Esophagus (tissue), 2 donors: ENCODE results near the gene ATAD2B. TPM values are rescaled to one million over a fixed set of nuclear protein-coding genes. Genes with fewer than 3 reads are reported as not detected.
"Not testable (repeated sequence)": the region's sequence is repeated elsewhere in the genome, so short reads cannot be mapped to it uniquely, and the experiment has no call there.

Experiments
- H3K27ac ChIP-seq, 2 donors: one replicate each; pipeline ENCODE4 v1.5.1; 2013; ENCODE audit warnings: low read depth in 2 of 2, mild to moderate bottlenecking in 2 of 2, inconsistent platforms in 1 of 2, low read length in 1 of 2, moderate library complexity in 1 of 2
- H3K27me3 ChIP-seq, 2 donors: one replicate each; pipeline ENCODE4 v1.6.1; 2013; ENCODE audit warnings: low read length in 2 of 2, control low read depth in 1 of 2, mild to moderate bottlenecking in 1 of 2; ENCODE audit not compliant: insufficient read depth in 2 of 2, control insufficient read depth in 1 of 2
- H3K36me3 ChIP-seq, 2 donors: one replicate each; pipeline ENCODE4 v1.6.1; 2013; ENCODE audit warnings: low read length in 1 of 2; ENCODE audit not compliant: control insufficient read depth in 2 of 2, insufficient read depth in 2 of 2
- H3K4me1 ChIP-seq, 2 donors: one replicate each; pipeline ENCODE4 v1.6.1; 2013; ENCODE audit warnings: low read length in 1 of 2; ENCODE audit not compliant: control insufficient read depth in 2 of 2, insufficient read depth in 2 of 2
- H3K4me3 ChIP-seq, 2 donors: one replicate each; pipeline ENCODE4 v1.5.1; 2013; ENCODE audit warnings: low read length in 2 of 2, mild to moderate bottlenecking in 2 of 2, low read depth in 1 of 2, moderate library complexity in 1 of 2
- H3K9me3 ChIP-seq, 2 donors: one replicate each; pipeline ENCODE4 v1.6.1; 2013; ENCODE audit warnings: mild to moderate bottlenecking in 2 of 2, low read depth in 1 of 2, low read length in 1 of 2, moderate library complexity in 1 of 2; ENCODE audit not compliant: control insufficient read depth in 2 of 2, insufficient read depth in 1 of 2
- WGBS, 2 donors: extraction: QIAGEN DNeasy Blood & Tissue Kit; methylation state at CpG; one replicate each; pipeline ENCODE4 v1.1.7; 2013; 5-methylcytosine and 5-hydroxymethylcytosine counted together
- polyA plus RNA-seq, 2 donors: library from polyadenylated mRNA; stranded (reverse); fragments of 200-250 nt; gene quantifications; one replicate each; pipeline ENCODE4 v1.2.3, GENCODE V29; 2013
- donor health status: healthy with polysubstance abuse.
- donor health status: Bipolar disorder and iron deficiency.

The ATAD2B gene
- polyA plus RNA-seq, 2 donors: 4.0 to 5.8 TPM

DNA sequence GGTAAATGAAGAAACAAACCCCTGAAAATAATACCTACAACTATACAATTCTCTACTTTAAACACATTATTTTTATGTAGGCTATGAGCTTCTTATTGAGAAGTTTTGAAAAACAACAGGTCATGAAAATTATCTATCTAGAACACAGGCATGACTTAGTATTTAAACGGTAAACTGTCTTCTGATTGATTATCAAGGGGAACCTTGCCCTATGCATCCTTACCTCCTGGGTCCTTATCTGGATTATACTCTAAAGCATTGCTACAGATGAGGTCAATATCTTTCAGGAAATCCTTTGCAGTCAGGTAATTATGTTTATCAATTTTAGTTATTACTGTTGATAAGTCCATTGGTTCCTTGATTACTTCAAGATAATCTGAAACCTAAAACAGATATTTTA, 144.3 kb downstream of the ATAD2B start:
- H3K36me3 ChIP-seq: peaks cover 4% of the 10 kb centered on the region in 2 donors
- H3K27me3 ChIP-seq: no peaks in the 10 kb centered on the region
- no peak overlapping the region for H3K27ac ChIP-seq
- H3K9me3 ChIP-seq: no peaks in the 10 kb centered on the region
- 65 to 90% methylated on average over 1 of the region's 1 CpG for WGBS, 2 donors
- H3K4me3 ChIP-seq: no peak overlapping the region
- no peaks in the 10 kb centered on the region for H3K4me1 ChIP-seq

DNA sequence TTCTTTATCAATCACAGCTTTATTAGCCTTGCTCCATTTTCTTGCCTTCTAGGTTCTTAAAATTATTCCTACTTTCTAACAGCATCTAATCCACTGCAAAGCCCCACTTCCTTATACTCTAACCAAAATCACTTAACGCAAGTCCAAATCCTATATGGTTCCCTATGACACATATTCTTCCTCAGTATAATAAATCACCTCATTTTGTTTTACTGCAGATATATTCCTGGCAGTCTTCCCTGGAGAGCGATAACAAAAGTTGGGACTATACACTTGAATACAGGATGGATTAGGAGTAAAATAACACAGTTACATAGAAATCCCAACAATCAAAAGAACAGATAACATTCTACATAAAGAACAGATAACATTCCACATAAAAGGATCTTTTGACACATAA, 144.8 kb downstream of the ATAD2B start:
- no peaks in the 10 kb centered on the region for H3K9me3 ChIP-seq
- no peaks in the 10 kb centered on the region for H3K27me3 ChIP-seq
- no peaks in the 10 kb centered on the region for H3K4me1 ChIP-seq
- no peak overlapping the region for H3K4me3 ChIP-seq
- H3K27ac ChIP-seq: no peak overlapping the region
- peaks cover 4% of the 10 kb centered on the region in 2 donors for H3K36me3 ChIP-seq
- 67 to 82% methylated on average over 2 of the region's 2 CpGs for WGBS, 2 donors

DNA sequence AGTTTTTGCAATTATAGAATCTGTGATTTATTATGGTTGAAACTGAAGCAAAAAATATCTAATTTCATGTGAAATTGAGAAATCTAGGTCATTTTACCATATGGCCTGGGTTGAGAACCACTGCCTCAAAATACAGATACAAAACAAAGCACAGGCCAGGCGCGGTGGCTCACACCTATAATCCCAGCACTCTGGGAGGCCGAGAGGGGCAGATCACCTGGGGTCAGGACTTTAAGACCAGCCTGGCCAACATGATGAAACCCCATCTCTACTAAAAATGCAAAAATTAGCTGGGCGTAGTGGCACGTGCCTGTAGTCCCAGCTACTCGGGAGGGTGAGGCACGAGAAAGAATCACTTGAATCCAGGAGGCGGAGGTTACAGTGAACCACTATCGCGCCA, 146.5 kb downstream of the ATAD2B start:
- H3K9me3 ChIP-seq, H3K36me3 ChIP-seq, H3K4me3 ChIP-seq, H3K27ac ChIP-seq, H3K4me1 ChIP-seq, H3K27me3 ChIP-seq: not testable (repeated sequence)
- WGBS, 2 donors: 94 to 98% methylated on average over 10 of the region's 10 CpGs

DNA sequence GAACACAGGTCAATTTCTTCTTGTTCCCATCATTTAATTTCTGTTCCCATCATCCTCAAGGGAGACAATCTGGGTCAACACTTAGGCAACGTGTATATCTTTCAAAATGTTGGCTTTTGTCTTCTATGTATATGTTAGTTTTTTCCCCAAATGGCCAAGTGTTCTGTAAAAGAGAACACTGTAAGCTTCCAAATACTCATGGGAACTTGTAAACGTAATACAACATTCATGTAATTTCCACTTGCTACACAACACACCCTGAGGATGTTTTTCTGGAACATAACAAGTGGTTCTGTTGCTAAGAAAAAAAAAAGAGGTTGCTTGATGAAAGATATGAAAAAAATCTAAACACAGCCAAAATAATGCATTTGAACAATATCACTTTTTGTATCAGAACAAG, 149.1 kb downstream of the ATAD2B start:
- WGBS, 2 donors: 66 to 77% methylated on average over 2 of the region's 2 CpGs
- H3K9me3 ChIP-seq: no peaks in the 10 kb centered on the region
- no peak overlapping the region for H3K27ac ChIP-seq
- peaks cover 0 to 4% of the 10 kb centered on the region in 2 donors for H3K36me3 ChIP-seq
- no peaks in the 10 kb centered on the region for H3K27me3 ChIP-seq
- no peaks in the 10 kb centered on the region for H3K4me1 ChIP-seq
- H3K4me3 ChIP-seq: no peak overlapping the region

DNA sequence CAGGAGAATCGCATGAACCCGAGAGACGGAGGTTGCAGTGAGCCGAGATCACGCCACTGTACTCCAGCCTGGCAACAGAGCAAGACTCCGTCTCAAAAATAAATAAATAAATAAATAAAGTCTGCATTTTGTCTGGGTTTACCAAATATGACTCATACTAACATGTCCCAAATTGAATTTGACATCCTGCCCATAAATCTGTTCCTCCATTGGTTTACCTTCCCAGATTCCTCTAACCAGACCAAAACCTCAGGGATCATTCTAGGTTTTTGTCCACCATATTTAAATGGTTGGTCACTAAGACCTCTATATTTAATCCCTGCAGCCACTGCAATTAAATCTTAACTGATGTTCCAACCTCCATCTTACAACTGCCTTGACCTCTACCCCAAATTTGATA, 150.9 kb downstream of the ATAD2B start:
- Histone ChIP-seq H3K4me3 (no peak overlapping the region), H3K9me3 (no peaks in the 10 kb centered on the region), H3K4me1 (no peaks in the 10 kb centered on the region), H3K27ac (no peak overlapping the region), H3K36me3 (peaks cover 0 to 4% of the 10 kb centered on the region in 2 donors), H3K27me3 (no peaks in the 10 kb centered on the region)
- 85 to 93% methylated on average over 6 of the region's 6 CpGs for WGBS, 2 donors

DNA sequence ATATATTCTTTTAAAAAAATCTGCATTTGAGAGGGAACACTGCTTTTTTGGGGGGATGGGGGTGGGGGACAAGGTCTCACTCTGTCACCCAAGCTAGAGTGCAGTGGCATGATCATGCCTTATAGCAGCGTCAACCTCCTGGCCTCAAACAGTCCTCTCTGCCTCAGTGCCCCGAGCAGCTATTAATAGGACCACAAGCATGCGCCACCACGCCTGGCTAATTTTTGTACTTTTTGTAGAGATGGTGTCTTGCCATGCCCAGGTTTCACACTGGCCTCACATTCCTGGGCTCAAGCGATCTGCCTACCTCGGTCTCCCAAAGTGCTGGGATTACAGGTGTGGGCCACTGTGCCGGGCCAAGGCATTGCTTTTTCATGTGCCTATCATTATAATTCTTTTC, 154.2 kb downstream of the ATAD2B start:
- no peak overlapping the region for H3K4me3 ChIP-seq
- no peaks in the 10 kb centered on the region for H3K9me3 ChIP-seq
- H3K36me3 ChIP-seq: peaks cover 0 to 2% of the 10 kb centered on the region in 2 donors
- H3K27me3 ChIP-seq: no peaks in the 10 kb centered on the region
- no peak overlapping the region for H3K27ac ChIP-seq
- 97 to 98% methylated on average over 7 of the region's 7 CpGs for WGBS, 2 donors
- no peaks in the 10 kb centered on the region for H3K4me1 ChIP-seq

DNA sequence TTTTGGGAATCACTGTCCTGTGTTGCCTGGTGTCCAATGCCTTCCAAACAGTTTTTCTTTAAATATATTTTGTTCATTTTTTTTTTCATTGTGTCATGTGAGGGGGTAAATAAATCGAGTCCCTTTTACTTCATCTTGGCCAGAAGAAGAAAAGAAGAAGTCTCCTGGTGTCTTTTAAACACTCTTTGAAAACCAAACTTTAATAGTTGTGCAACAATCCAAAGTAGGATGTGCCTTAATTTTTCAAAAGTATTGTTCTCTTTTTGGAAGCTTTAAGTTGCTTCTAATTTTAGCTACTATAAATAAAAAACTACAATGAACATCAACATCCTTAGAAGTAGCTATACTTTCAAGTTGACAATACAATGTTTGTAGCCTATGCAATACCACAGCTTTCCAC, 154.9 kb downstream of the ATAD2B start:
- Histone ChIP-seq H3K36me3 (peaks cover 0 to 2% of the 10 kb centered on the region in 2 donors), H3K27me3 (no peaks in the 10 kb centered on the region), H3K4me3 (no peak overlapping the region), H3K27ac (no peak overlapping the region), H3K9me3 (no peaks in the 10 kb centered on the region), H3K4me1 (no peaks in the 10 kb centered on the region)
- 89 to 97% methylated on average over 1 of the region's 1 CpG for WGBS, 2 donors

DNA sequence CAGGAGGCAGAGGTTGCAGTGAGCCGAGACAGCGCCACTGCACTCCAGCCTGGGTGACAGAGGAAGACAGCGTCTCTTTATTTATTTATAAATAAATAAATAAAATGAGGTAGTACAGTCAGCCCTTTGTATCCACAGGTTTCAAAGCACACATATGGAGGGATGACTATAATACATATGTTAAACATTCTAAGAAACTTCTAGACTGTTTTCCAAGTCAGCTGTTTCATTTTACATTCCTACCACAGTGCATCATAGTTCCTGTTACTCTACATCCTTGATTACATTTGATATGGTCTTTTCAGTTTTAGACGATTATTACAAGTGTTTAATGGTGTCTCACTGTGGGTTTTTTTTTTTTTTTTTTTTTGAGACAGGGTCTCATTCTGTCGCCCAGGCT, 157.6 kb downstream of the ATAD2B start:
- Histone ChIP-seq H3K36me3 (peaks cover 0 to 2% of the 10 kb centered on the region in 2 donors), H3K4me1 (no peaks in the 10 kb centered on the region), H3K9me3 (no peaks in the 10 kb centered on the region), H3K4me3 (no peak overlapping the region), H3K27ac (no peak overlapping the region), H3K27me3 (no peaks in the 10 kb centered on the region)
- 94 to 98% methylated on average over 5 of the region's 5 CpGs for WGBS, 2 donors

DNA sequence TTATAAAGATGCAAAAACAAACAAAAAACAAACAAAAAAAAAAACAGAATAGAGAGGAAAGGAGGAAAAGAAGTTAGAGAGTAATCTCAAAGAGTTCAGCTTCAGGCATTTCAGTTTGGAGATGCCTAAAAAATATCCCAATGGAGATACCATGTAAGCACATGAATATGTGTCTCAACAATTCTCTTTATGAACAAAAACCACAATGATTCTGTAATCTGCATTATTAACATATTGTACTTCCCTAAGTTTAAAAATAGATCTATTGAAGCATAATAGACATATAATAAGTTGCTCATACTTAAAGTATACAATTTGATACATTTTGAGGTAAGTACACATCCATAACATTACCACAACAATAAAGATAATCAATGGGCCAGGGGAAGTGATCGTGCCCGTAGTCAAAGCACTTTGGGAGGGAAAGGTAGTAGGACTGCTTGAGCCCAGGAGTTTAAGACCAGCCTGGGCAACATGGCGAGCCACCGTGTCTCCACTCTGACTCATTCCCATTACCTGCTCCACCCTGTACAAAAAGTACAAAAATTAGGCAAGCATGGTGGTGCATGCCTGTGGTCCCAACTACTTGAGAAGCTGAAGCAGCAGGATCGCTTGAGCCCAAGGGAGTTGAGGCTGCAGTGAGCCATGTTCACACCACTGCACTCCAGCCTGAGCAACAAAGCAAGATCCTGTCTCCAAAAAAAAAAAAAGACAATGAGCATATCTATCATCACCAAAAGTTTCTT, 158.9 kb downstream of the ATAD2B start:
- H3K27ac ChIP-seq: no peak overlapping the region
- 80 to 93% methylated on average over 5 of the region's 5 CpGs for WGBS, 2 donors
- H3K36me3 ChIP-seq: peaks cover 0 to 2% of the 10 kb centered on the region in 2 donors

DNA sequence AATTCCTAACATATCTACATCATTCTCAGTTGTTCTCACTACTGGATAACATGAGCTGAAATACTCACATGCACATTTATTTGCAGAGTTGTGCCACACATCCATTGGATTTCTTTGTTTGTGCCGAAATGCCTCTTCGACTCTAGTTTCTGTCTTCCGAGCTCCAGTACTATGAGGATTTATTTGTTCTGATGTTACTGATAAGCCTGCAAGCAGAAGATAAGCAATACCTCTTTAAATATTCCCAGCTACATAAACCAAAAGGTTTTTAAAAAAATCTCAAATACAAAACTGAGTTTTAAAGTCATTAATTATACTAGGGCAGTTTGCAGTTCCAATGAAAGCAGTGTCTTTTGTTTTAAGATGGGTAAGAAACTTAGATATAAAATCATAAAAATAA, 164.8 kb downstream of the ATAD2B start:
- Histone ChIP-seq H3K27ac (no peak overlapping the region), H3K36me3 (peaks cover 0 to 5% of the 10 kb centered on the region in 2 donors), H3K9me3 (no peaks in the 10 kb centered on the region), H3K27me3 (no peaks in the 10 kb centered on the region), H3K4me3 (no peak overlapping the region), H3K4me1 (no peaks in the 10 kb centered on the region)
- 76 to 84% methylated on average over 3 of the region's 3 CpGs for WGBS, 2 donors

More for the DNA sequence above, 158.9 kb downstream of the ATAD2B start:
- H3K27me3 ChIP-seq: no peaks in the 10 kb centered on the region
- H3K4me1 ChIP-seq: no peaks in the 10 kb centered on the region
- H3K9me3 ChIP-seq: no peaks in the 10 kb centered on the region
- H3K4me3 ChIP-seq: no peak overlapping the region
